Large intestine (tissue), 12 donors: ENCODE results near the gene CMTM6. TPM values are rescaled to one million over a fixed set of nuclear protein-coding genes. Genes with fewer than 3 reads are reported as not detected.
A peak's percentile ranks its signal among the peaks of the same experiment; 100 is the strongest.

ENCODE experiments used
- DNase-seq, 2 donors: peaks; one replicate each; pipeline versions ENCODE4 v3.0.0 to v3.0.0-alpha.2; 2013
- H3K27ac ChIP-seq: one replicate; pipeline ENCODE4 v1.5.1; 2013; ENCODE audit warnings: low read length
- H3K27me3 ChIP-seq: 2 replicates; pipeline ENCODE4 v1.6.1; 2013; ENCODE audit warnings: low read length; ENCODE audit not compliant: control insufficient read depth, insufficient read depth
- H3K36me3 ChIP-seq: 2 replicates; pipeline ENCODE4 v1.6.1; 2013; ENCODE audit warnings: low read length; ENCODE audit not compliant: control insufficient read depth, insufficient read depth
- H3K4me1 ChIP-seq: one replicate; pipeline ENCODE4 v1.6.1; 2013; ENCODE audit warnings: low read length; ENCODE audit not compliant: control insufficient read depth, insufficient read depth
- H3K4me3 ChIP-seq: one replicate; pipeline ENCODE4 v1.5.1; 2013; ENCODE audit warnings: low read length
- H3K9me3 ChIP-seq: one replicate; pipeline ENCODE4 v1.6.1; 2013; ENCODE audit warnings: mild to moderate bottlenecking, low read depth, low read length, moderate library complexity; ENCODE audit not compliant: control insufficient read depth
- WGBS: methylation state at CpG from one replicate; pipeline ENCODE4 v1.1.5; 2013; ENCODE audit warnings: low lambda C conversion rate; ENCODE audit not compliant: insufficient coverage; 5-methylcytosine and 5-hydroxymethylcytosine counted together
- long read RNA-seq, 11 donors: transcript quantifications; one replicate each; lab custom pipeline, GENCODE V29; 2026
- polyA plus RNA-seq: library from polyadenylated mRNA; unstranded; fragments of 120-200 nt; gene quantifications from one replicate; pipeline ENCODE4 v1.2.1, GENCODE V29; 2013

The CMTM6 gene, protein sequence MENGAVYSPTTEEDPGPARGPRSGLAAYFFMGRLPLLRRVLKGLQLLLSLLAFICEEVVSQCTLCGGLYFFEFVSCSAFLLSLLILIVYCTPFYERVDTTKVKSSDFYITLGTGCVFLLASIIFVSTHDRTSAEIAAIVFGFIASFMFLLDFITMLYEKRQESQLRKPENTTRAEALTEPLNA
- polyA plus RNA-seq, result 49.7 TPM
- long read RNA-seq, donor 1, transcript CMTM6-201 (4 exons, 3,863 nt), result major isoform, 23 of 32 reads
- long read RNA-seq, donor 1, partial matches to known transcripts, result 9 of 32 reads
- long read RNA-seq, donor 1, other reads (novel, unspliced or antisense), result 0 of 32 reads
- long read RNA-seq, donor 2, transcript CMTM6-201 (4 exons, 3,863 nt), result major isoform, 36 of 37 reads
- long read RNA-seq, donor 2, partial matches to known transcripts, result 0 of 37 reads
- long read RNA-seq, donor 2, other reads (novel, unspliced or antisense), result 0 of 37 reads
- long read RNA-seq, donor 3, result 0 reads
- long read RNA-seq, donor 4, transcript CMTM6-201 (4 exons, 3,863 nt), result major isoform, 6 of 7 reads
- long read RNA-seq, donor 4, partial matches to known transcripts, result 0 of 7 reads
- long read RNA-seq, donor 4, other reads (novel, unspliced or antisense), result 0 of 7 reads
- long read RNA-seq, donor 5, transcript CMTM6-201 (4 exons, 3,863 nt), result major isoform, 21 of 21 reads
- long read RNA-seq, donor 5, partial matches to known transcripts, result 0 of 21 reads
- long read RNA-seq, donor 5, other reads (novel, unspliced or antisense), result 0 of 21 reads
- long read RNA-seq, donor 6, transcript CMTM6-201 (4 exons, 3,863 nt), result major isoform, 33 of 33 reads
- long read RNA-seq, donor 6, partial matches to known transcripts, result 0 of 33 reads
- long read RNA-seq, donor 6, other reads (novel, unspliced or antisense), result 0 of 33 reads
- long read RNA-seq, donor 7, transcript CMTM6-201 (4 exons, 3,863 nt), result major isoform, 14 of 14 reads
- long read RNA-seq, donor 7, partial matches to known transcripts, result 0 of 14 reads
- long read RNA-seq, donor 7, other reads (novel, unspliced or antisense), result 0 of 14 reads
- long read RNA-seq, donor 8, transcript CMTM6-201 (4 exons, 3,863 nt), result major isoform, 40 of 41 reads
- long read RNA-seq, donor 8, partial matches to known transcripts, result 0 of 41 reads
- long read RNA-seq, donor 8, other reads (novel, unspliced or antisense), result 0 of 41 reads
- long read RNA-seq, donor 9, transcript CMTM6-201 (4 exons, 3,863 nt), result major isoform, 20 of 20 reads
- long read RNA-seq, donor 9, partial matches to known transcripts, result 0 of 20 reads
- long read RNA-seq, donor 9, other reads (novel, unspliced or antisense), result 0 of 20 reads
- long read RNA-seq, donor 10, transcript CMTM6-201 (4 exons, 3,863 nt), result major isoform, 34 of 34 reads
- long read RNA-seq, donor 10, partial matches to known transcripts, result 0 of 34 reads
- long read RNA-seq, donor 10, other reads (novel, unspliced or antisense), result 0 of 34 reads
- long read RNA-seq, donor 11, transcript CMTM6-201 (4 exons, 3,863 nt), result major isoform, 29 of 30 reads
- long read RNA-seq, donor 11, partial matches to known transcripts, result 0 of 30 reads
- long read RNA-seq, donor 11, other reads (novel, unspliced or antisense), result 0 of 30 reads

DNA sequence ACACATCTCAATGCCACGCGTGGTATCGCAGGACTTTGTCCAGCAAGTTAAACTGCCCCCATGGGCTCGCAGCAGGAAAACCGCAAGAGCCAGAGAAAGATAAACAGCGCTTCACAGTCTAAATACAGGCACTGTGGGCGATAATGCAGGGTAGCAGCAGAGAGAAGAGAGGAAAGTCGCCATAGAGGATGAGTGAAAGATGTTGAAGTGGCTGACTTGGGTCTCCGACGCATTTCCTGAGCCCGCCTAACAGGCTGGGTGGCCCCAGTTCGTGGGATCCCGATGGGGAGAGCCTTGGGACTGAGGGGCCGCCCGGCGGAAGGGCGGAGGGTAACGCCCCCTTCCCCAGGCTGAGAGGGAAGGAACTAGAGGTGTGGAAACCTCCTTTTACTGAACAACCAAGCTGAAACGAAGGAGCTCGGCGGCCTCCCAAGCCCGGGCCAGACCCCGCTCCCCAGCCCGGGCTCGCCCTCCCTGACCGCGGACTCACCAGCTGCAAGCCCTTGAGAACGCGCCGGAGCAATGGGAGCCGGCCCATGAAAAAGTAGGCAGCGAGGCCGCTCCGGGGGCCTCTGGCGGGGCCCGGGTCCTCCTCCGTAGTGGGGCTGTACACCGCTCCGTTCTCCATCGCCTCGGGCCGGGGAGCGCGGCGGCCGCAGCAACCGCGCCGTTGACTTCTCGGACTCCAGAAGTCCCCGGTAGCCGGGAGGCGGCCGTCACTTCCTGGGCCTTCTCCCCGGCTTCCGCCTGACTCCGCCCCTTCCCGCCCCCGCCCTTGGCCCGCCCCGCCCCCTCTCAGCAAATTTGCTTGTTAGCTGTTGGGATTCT lies at the start of gene CMTM6:
CMTM6 (minus strand) TSS at position 735 of the 828 bp plus-strand sequence; CDS start at position 628, 107 bp downstream.
- Histone ChIP-seq H3K27ac (peak within 1 kb of the TSS; percentile 99), H3K27me3 (no peaks in the 10 kb centered on the region), H3K4me1 (peaks cover 3% of the 10 kb centered on the region), H3K36me3 (no peaks in the 10 kb centered on the region), H3K4me3 (peak within 1 kb of the TSS; percentile 99), H3K9me3 (peaks cover 4% of the 10 kb centered on the region)
- whole genome bisulfite sequencing, result no CpG with 5 or more reads among the region's 61 CpGs
- DNase-seq, result peak; percentile 61 to 82

DNA sequence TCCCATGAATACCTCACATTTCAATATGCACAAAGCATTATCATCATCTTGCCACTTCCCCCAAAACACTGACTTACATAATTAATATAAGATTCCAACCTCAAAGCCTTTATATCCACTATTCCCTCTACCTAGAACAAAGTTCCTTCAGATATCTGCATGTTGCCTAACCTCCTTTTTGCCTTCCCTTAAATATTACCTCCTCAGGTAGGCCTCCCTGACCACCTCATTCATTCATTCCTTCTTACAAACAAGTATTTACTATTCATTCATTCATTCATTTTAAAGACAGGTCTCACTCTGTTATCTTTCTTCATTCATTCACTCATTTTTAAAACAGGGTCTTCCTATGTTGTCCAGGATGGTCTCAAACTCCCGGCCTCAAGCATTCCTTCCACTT lies 49.4 kb upstream of the CMTM6 start:
- Histone ChIP-seq H3K4me1 (no peaks in the 10 kb centered on the region), H3K27ac (no peak overlapping the region), H3K36me3 (peaks cover 2% of the 10 kb centered on the region), H3K27me3 (no peaks in the 10 kb centered on the region), H3K9me3 (no peaks in the 10 kb centered on the region), H3K4me3 (no peak overlapping the region)
- 100% methylated on average over 1 of the region's 1 CpG for WGBS
- DNase-seq, result no peak

DNA sequence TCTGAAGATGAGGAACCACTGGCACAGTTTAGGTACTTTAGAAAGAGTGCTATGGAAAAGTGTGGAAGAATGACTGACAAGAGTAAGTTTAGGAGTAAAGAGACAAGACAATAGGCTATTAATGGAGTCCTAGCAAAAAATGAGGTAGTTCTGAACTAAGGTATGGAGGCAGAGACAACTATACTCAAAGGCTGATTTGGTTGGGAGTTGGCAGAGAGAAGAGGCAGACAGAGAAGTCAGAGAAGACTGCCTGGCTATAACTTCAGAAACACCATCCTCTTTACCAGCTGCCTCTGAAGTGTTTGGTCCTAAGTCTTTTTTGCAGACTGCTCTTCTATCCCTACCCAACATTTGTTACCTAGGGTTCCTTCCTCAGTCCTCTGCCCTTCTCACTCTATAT lies 48.8 kb upstream of the CMTM6 start:
- Histone ChIP-seq H3K4me3 (no peak overlapping the region), H3K27ac (no peak overlapping the region), H3K9me3 (no peaks in the 10 kb centered on the region), H3K27me3 (no peaks in the 10 kb centered on the region), H3K4me1 (no peaks in the 10 kb centered on the region), H3K36me3 (peaks cover 4% of the 10 kb centered on the region)
- DNase-seq, result no peak

DNA sequence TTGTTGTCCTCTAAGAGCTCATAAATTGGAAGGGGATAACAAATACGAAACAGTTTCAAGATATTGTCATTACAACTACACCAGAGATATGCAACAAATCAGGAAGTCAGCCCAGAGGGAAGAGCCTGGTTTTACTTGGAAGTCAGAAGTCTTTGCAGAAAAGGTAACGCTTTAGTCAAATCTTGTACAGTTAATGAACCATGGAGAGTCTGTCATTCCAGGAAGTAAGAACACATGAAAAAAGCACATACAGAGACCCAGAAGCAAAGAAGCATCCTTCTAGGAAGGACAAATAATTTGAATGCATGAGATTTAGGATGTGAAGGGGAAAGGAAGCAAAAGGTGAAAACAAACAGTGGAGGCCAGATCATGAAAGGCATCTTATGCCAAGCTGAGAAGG lies 48.4 kb upstream of the CMTM6 start:
- Histone ChIP-seq H3K27me3 (no peaks in the 10 kb centered on the region), H3K4me3 (no peak overlapping the region), H3K4me1 (no peaks in the 10 kb centered on the region), H3K9me3 (no peaks in the 10 kb centered on the region), H3K27ac (no peak overlapping the region), H3K36me3 (peaks cover 3% of the 10 kb centered on the region)
- no peak for DNase-seq
- WGBS, result no CpG with 5 or more reads among the region's 2 CpGs

DNA sequence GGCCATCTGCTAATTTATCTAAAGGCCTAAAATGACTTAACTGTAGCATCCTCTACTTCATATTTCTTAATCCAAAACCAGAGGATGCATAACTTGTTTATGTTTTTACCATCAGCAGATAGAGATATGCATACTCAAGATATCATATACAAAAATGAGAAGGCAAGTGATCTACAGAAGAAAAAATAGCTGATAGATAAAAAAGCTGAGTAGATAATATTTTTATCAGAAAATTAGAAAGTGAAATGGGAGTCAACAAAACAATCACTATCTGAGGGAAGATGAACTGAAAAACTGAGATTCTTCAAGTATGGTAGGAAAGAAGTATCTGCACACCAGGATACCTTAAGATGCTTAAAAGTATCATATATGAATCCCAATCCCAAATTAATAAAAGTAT lies 42.7 kb upstream of the CMTM6 start:
- Histone ChIP-seq H3K4me3 (no peak overlapping the region), H3K36me3 (peaks cover 8% of the 10 kb centered on the region), H3K4me1 (no peaks in the 10 kb centered on the region), H3K27ac (no peak overlapping the region), H3K9me3 (no peaks in the 10 kb centered on the region), H3K27me3 (no peaks in the 10 kb centered on the region)
- DNase-seq, result no peak

DNA sequence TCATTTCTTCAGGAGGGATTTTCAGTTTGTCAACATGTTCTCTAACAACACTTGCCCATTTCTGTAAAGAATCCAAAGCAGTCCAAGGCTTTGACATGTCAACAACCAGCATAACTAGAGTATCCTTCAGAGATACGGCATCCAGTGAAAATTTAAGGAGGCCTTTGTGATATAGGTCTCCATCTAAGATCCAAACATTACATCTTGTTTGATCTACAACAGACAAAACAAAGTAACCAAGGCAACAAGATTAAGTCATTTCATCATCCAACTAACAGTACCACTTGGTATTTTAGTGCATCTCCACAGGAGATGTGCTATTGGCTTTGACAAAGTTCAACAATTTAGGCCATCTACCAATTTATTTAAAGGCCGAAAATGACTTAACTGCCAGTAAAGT lies 42.2 kb upstream of the CMTM6 start:
- peaks cover 10% of the 10 kb centered on the region for H3K36me3 ChIP-seq
- WGBS, result 83% methylated on average over 1 of the region's 2 CpGs
- H3K27ac ChIP-seq, result no peak overlapping the region

DNA sequence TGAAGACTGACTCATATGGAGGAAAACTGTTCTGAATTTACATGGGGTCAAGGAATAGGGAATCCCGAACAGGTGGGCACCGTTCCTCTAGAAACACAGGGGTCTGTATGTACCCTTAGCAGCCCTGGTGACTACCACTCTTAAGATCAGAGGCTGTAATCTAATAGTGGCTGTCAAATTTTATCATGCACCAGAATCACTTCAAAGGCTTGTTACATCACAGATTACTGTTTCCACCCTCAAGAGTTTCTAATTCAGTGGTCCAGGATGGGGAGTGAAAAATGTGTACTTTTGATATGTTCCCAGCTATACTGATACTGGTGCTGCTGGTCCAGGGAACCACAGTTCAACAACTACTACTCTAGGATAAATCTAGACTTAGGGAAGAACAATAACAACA lies 40.2 kb upstream of the CMTM6 start:
- WGBS, result 100% methylated on average over 2 of the region's 2 CpGs
- H3K4me3 ChIP-seq, result no peak overlapping the region
- peaks cover 10% of the 10 kb centered on the region for H3K36me3 ChIP-seq
- no peaks in the 10 kb centered on the region for H3K4me1 ChIP-seq
- H3K27ac ChIP-seq, result no peak overlapping the region
- no peaks in the 10 kb centered on the region for H3K9me3 ChIP-seq
- H3K27me3 ChIP-seq, result no peaks in the 10 kb centered on the region
- DNase-seq, result no peak

More for the DNA sequence above, 42.2 kb upstream of the CMTM6 start:
- no peak overlapping the region for H3K4me3 ChIP-seq
- H3K27me3 ChIP-seq, result no peaks in the 10 kb centered on the region
- no peaks in the 10 kb centered on the region for H3K9me3 ChIP-seq
- no peak for DNase-seq
- H3K4me1 ChIP-seq, result no peaks in the 10 kb centered on the region

DNA sequence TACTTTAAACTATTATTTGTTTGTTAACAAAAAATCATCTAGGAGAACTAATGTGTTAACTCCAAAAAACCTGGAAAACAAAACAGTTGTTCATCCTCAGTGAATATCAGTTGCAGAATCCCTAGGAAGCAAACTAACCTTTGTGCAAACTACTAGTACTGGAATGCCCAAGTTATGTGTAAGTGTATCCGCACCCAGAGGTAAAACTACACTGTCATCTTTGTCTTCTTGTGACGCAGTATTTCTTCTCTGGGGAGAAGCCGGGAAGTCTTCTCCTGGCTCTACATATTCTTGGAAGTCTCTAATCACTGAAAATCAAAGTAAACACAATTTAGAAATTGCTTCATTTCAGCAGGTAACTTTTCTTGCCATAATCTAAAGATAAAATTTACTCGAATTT lies 38.2 kb upstream of the CMTM6 start:
- no peak for DNase-seq
- no CpG with 5 or more reads among the region's 4 CpGs for WGBS
- H3K36me3 ChIP-seq, result peaks cover 13% of the 10 kb centered on the region

DNA sequence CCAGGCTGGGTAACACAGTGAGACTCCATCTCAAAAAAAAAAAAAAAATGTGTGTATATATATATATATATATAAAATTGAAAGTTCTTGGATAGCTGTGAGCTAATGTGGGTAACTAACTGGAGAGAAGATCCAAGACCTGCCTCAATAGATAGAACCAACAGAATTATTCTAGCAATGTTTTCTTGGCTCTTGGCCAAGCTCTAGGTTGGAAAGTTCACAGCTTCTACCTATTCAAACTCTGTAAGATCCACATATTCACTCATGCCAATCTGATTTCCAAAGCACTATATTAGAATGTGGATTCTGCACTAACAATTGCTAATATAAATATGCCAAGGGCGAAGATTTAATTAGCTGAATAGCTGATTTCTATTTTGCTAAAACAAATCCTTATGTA lies 29.8 kb upstream of the CMTM6 start:
- H3K36me3 ChIP-seq, result peaks cover 44% of the 10 kb centered on the region
- no peaks in the 10 kb centered on the region for H3K27me3 ChIP-seq
- no peak for DNase-seq
- H3K27ac ChIP-seq, result no peak overlapping the region
- no peaks in the 10 kb centered on the region for H3K4me1 ChIP-seq
- H3K9me3 ChIP-seq, result no peaks in the 10 kb centered on the region
- no peak overlapping the region for H3K4me3 ChIP-seq
- 88% methylated on average over 1 of the region's 1 CpG for WGBS

More for the DNA sequence above, 38.2 kb upstream of the CMTM6 start:
- H3K4me1 ChIP-seq, result no peaks in the 10 kb centered on the region
- no peaks in the 10 kb centered on the region for H3K9me3 ChIP-seq
- H3K27me3 ChIP-seq, result no peaks in the 10 kb centered on the region
- H3K27ac ChIP-seq, result no peak overlapping the region
- H3K4me3 ChIP-seq, result no peak overlapping the region
